HCT116 (cell line): ENCODE data around the gene GPAM.

ENCODE experiments used
- EZH2 ChIP-seq: fragments of 200-600 bp; sonication (generic); IDR thresholded peaks from 2 replicates; pipeline ENCODE4 v1.6.1; 2017; ENCODE audit warnings: antibody characterized with exemption, mixed run types
- POLR2A ChIP-seq: IDR thresholded peaks from 2 replicates; pipeline ENCODE4 v1.7.0; 2011; ENCODE audit warnings: borderline replicate concordance; ENCODE audit not compliant: insufficient read depth, insufficient read length; ENCODE audit errors: extremely low read depth
- POLR2AphosphoS5 ChIP-seq: IDR thresholded peaks from 2 replicates; pipeline ENCODE4 v1.6.1; 2011; ENCODE audit warnings: mild to moderate bottlenecking, low read depth, low read length, moderate library complexity
- ZFX ChIP-seq: fragments of 450-650 bp; IDR thresholded peaks from 2 replicates; pipeline ENCODE4 v1.6.1; 2017

DNA sequence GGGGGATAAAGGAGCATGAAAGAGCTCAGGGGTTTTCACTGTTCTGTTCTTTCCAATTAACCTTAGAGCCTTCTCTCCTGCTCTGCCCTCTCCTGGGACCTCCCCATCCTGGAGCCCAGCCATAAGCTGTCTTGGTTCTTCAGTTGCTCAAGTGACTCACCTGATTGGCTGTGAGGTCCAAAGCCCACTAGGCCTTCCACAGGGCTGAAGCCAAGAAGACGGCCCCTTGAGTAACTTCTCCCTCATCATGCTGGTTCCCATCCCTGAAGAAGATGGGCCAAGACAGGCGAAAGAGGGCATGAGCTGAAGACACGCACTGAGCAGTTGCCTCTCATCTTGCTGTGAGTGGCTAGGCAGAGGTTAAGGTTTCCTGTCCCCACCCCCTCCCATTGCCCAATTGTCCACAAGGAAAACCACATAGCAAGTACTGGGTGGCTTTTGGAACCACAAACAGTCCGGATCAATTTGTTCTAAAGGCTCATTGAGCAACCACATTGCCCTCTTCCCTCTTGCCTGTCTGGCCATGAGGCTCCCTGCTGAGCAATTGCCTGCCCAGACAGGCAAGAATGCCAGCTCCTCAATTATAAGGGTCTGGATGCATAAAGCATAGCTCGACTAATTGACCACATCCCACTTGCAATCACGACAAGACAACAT, 43.9 kb upstream of the GPAM start:
- no peak for TF ChIP-seq EZH2
- TF ChIP-seq POLR2A = no peak
- no peak for TF ChIP-seq ZFX
- no peak for TF ChIP-seq POLR2AphosphoS5
